ENCODE measurements around the gene TDRD6.
A peak's percentile ranks its signal among the peaks of the same experiment; 100 is the strongest.

The TDRD6 gene

GRCh38 chr6:46684771-46685170 is 2.9 kb upstream of the TDRD6 start:
- peak; percentile 55 for DNase-seq

GRCh38 chr6:46688117-46688965 is 656 bp downstream of the TDRD6 start:
- DNase-seq = no peak

GRCh38 chr6:46688966-46689335 is 1.3 kb downstream of the TDRD6 start:
- no peak for DNase-seq

GRCh38 chr6:46689657-46690056 is 2.0 kb downstream of the TDRD6 start:
- no peak for DNase-seq

- no peak for DNase-seq
Measured at GRCh38 chr6:46690141-46690755, 2.6 kb downstream of the TDRD6 start.

GRCh38 chr6:46690911-46691451 is 3.3 kb downstream of the TDRD6 start:
- DNase-seq = no peak

GRCh38 chr6:46699970-46700369 is 12.3 kb downstream of the TDRD6 start:
- DNase-seq = no peak

- DNase-seq = peak; percentile 57
Measured at GRCh38 chr6:46704562-46704961, 16.9 kb downstream of the TDRD6 start.

- no peak for DNase-seq
Measured at GRCh38 chr6:46706464-46706863, 18.8 kb downstream of the TDRD6 start.

- DNase-seq = no peak
Measured at GRCh38 chr6:46711491-46711890, 23.8 kb downstream of the TDRD6 start.

- no peak for DNase-seq
Measured at GRCh38 chr6:46715141-46715540, 27.5 kb downstream of the TDRD6 start.

- no peak for DNase-seq
Measured at GRCh38 chr6:46719099-46719498, 31.4 kb downstream of the TDRD6 start.

GRCh38 chr6:46720401-46720800 is 32.7 kb downstream of the TDRD6 start:
- DNase-seq = no peak

GRCh38 chr6:46729787-46730326 is 42.2 kb downstream of the TDRD6 start:
- DNase-seq = no peak

- no peak for DNase-seq
Measured at GRCh38 chr6:46730921-46731461, 43.3 kb downstream of the TDRD6 start.

GRCh38 chr6:46733341-46733801 is 45.7 kb downstream of the TDRD6 start:
- no peak for DNase-seq

- peak; percentile 14 for DNase-seq
Measured at GRCh38 chr6:46734867-46735719, 47.4 kb downstream of the TDRD6 start, which contains the start of gene PLA2G7. TSS of gene PLA2G7 (minus strand) at chr6:46735375. CDS start at chr6:46722891, 12,484 bp downstream.

- no peak for DNase-seq
Measured at GRCh38 chr6:46735720-46736031, 48.0 kb downstream of the TDRD6 start.

- no peak for DNase-seq
Measured at GRCh38 chr6:46736906-46737305, 49.2 kb downstream of the TDRD6 start.

- no peak for DNase-seq
Measured at GRCh38 chr6:46741482-46741881, 53.8 kb downstream of the TDRD6 start.

GRCh38 chr6:46741910-46742309 is 54.2 kb downstream of the TDRD6 start:
- DNase-seq = no peak

- no peak for DNase-seq
Measured at GRCh38 chr6:46743425-46744158, 55.9 kb downstream of the TDRD6 start.
